ENCODE data around the gene RIPOR2.
"Not testable (repeated sequence)": the region's sequence is repeated elsewhere in the genome, so short reads cannot be mapped to it uniquely, and the experiment has no call there.

Gene RIPOR2

GRCh38 chr6:24763578-24763977, 172.2 kb downstream of the RIPOR2 start:
- DNase-seq (ENCODE audit: low spot score): no peak

GRCh38 chr6:24761851-24762250, 173.9 kb downstream of the RIPOR2 start:
- no peak for DNase-seq (ENCODE audit: low spot score)

GRCh38 chr6:24761193-24761835, 174.4 kb downstream of the RIPOR2 start:
- DNase-seq (ENCODE audit: low spot score): no peak

- DNase-seq (ENCODE audit: low spot score): no peak
Measured at GRCh38 chr6:24760210-24760609, 175.6 kb downstream of the RIPOR2 start.

GRCh38 chr6:24759718-24760117, 176.0 kb downstream of the RIPOR2 start:
- no peak for DNase-seq (ENCODE audit: low spot score)

- DNase-seq (ENCODE audit: low spot score): no peak
Measured at GRCh38 chr6:24757611-24758010, 178.1 kb downstream of the RIPOR2 start.

- DNase-seq (ENCODE audit: low spot score): no peak
Measured at GRCh38 chr6:24755279-24755678, 180.5 kb downstream of the RIPOR2 start.

- not testable (repeated sequence) for DNase-seq (ENCODE audit: low spot score)
Measured at GRCh38 chr6:24754378-24754777, 181.4 kb downstream of the RIPOR2 start.

Measured in RKO (cell line).